DOHH2 (cell line): ENCODE measurements around the gene AMPD3.

Source experiments
- CTCF ChIP-seq: fragments of 200-600 bp; sonication (generic); IDR thresholded peaks from one replicate; pipeline ENCODE4 v1.5.1; 2014; ENCODE audit warnings: antibody characterized with exemption, mild to moderate bottlenecking, low read depth, low read length; ENCODE audit not compliant: poor library complexity, severe bottlenecking
- EZH2phosphoT487 ChIP-seq: fragments of 200-600 bp; sonication (generic); IDR thresholded peaks from 2 replicates; pipeline ENCODE4 v1.6.1; 2017; ENCODE audit warnings: borderline replicate concordance, mild to moderate bottlenecking, antibody characterized with exemption, low read length, moderate library complexity, mixed read lengths

GRCh38 chr11:10426475-10426874 lies 28.6 kb upstream of the AMPD3 start:
- TF ChIP-seq CTCF (no peak), EZH2phosphoT487 (no peak)
